DOHH2 (cell line): ENCODE data around the gene SLC10A3.
A peak's percentile ranks its signal among the peaks of the same experiment; 100 is the strongest.

Source experiments
- H3F3A ChIP-seq: fragments of 200-600 bp; sonication (generic), shearing (Covaris generic); 2 replicates; pipeline ENCODE4 v1.6.0; 2016; ENCODE audit warnings: antibody characterized with exemption, mild to moderate bottlenecking; ENCODE audit not compliant: control insufficient read depth, insufficient read depth
- H3K27ac ChIP-seq: fragments of 200-600 bp; sonication (generic); 2 replicates; pipeline ENCODE4 v1.5.1; 2014; ENCODE audit warnings: low read depth, mild to moderate bottlenecking, low read length, moderate library complexity
- H3K27me3 ChIP-seq: fragments of 200-600 bp; sonication (generic); 2 replicates; pipeline ENCODE4 v1.6.1; 2014; ENCODE audit warnings: mild to moderate bottlenecking, low read length, mixed read lengths; ENCODE audit not compliant: control insufficient read depth
- H3K36me3 ChIP-seq: fragments of 200-600 bp; sonication (generic); 2 replicates; pipeline ENCODE4 v1.6.1; 2014; ENCODE audit warnings: mild to moderate bottlenecking, low read length, moderate library complexity, mixed read lengths; ENCODE audit not compliant: control insufficient read depth
- H3K4me1 ChIP-seq: fragments of 200-600 bp; sonication (generic); 2 replicates; pipeline ENCODE4 v1.6.1; 2014; ENCODE audit warnings: mild to moderate bottlenecking, low read length, mixed read lengths; ENCODE audit not compliant: control insufficient read depth
- H3K4me2 ChIP-seq: fragments of 200-600 bp; sonication (generic); 2 replicates; pipeline ENCODE4 v1.6.0; 2014; ENCODE audit warnings: mild to moderate bottlenecking, low read length, moderate library complexity
- H3K4me3 ChIP-seq: fragments of 200-600 bp; sonication (generic); 2 replicates; pipeline ENCODE4 v1.5.1; 2014; ENCODE audit warnings: mild to moderate bottlenecking, low read length, mixed read lengths
- H3K79me2 ChIP-seq: fragments of 200-600 bp; sonication (generic); 2 replicates; pipeline ENCODE4 v1.6.1; 2014; ENCODE audit warnings: mild to moderate bottlenecking, low read length, mixed read lengths; ENCODE audit not compliant: control insufficient read depth
- H3K9me2 ChIP-seq: fragments of 200-600 bp; sonication (generic); replicated peaks from 2 replicates; pipeline ENCODE4 v1.6.1; 2014; ENCODE audit warnings: mild to moderate bottlenecking, low read length, mixed read lengths; ENCODE audit not compliant: control insufficient read depth
- H3K9me3 ChIP-seq: fragments of 200-600 bp; sonication (generic); 2 replicates; pipeline ENCODE4 v1.6.1; 2014; ENCODE audit warnings: antibody characterized with exemption, low read length, mixed read lengths; ENCODE audit not compliant: control insufficient read depth, insufficient read depth
- H4K20me1 ChIP-seq: fragments of 200-600 bp; sonication (generic); 2 replicates; pipeline ENCODE4 v1.6.0; 2014; ENCODE audit warnings: low read depth, mild to moderate bottlenecking, antibody characterized with exemption, low read length, moderate library complexity; ENCODE audit not compliant: control insufficient read depth, insufficient read depth
- EZH2phosphoT487 ChIP-seq: fragments of 200-600 bp; sonication (generic); IDR thresholded peaks from 2 replicates; pipeline ENCODE4 v1.6.1; 2017; ENCODE audit warnings: borderline replicate concordance, mild to moderate bottlenecking, antibody characterized with exemption, low read length, moderate library complexity, mixed read lengths
- TF ChIP-seq, protein P1 (sequence below): fragments of 200-600 bp; sonication (generic); IDR thresholded peaks from one replicate; pipeline ENCODE4 v1.5.1; 2014; ENCODE audit warnings: antibody characterized with exemption, mild to moderate bottlenecking, low read depth, low read length; ENCODE audit not compliant: poor library complexity, severe bottlenecking

Gene SLC10A3

DNA sequence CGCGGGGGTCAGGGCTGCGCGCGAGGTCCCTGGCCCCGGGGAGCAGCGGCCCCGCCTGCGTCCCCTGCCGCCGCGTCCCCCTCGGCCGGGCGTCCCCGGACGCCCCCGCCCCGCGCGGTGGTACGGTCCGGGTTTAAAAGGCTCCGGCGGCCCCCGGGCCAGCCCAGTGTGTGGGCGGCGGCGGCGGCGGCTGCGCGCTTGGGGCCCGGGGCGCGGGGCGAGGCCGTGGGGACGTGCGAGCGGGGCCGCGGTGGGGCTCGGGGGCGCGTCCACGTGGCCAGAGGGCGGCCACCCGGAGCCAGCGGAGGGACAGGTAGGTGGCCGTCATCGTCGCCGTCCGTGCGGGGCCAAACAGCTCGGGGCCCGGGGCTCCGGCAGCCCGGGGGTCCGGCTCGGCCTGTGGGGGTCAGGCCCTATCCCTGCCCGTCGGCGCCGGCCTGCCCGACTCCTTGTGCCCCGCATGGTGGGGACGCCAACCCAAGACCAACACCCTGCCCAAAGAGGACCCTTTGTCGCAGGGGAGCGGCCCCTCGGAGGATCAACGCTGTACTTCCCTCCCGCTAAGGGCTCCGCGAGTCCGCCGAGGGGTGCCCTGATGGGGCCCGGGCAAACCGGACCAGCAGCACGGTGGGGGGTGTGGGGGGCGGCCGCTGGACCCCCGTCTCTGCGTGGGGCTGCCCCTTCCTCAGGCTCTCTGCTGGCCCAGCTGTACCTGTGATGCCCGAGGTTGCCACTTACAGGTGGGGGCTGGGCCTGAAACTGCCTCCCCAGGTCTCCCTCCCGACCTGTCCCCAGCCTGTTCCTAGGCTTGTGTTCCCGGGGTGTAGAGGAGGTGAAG lies 32.1 kb downstream of the SLC10A3 start, which contains the start of gene PLXNA3:
PLXNA3 (plus strand) TSS at position 166 of the 838 bp plus-strand sequence. CDS start 1,903 bp downstream, outside the sequence.
- no peaks in the 10 kb centered on the region for H3K27me3 ChIP-seq
- TF ChIP-seq EZH2phosphoT487, result no peak
- TF ChIP-seq, protein P1, sequence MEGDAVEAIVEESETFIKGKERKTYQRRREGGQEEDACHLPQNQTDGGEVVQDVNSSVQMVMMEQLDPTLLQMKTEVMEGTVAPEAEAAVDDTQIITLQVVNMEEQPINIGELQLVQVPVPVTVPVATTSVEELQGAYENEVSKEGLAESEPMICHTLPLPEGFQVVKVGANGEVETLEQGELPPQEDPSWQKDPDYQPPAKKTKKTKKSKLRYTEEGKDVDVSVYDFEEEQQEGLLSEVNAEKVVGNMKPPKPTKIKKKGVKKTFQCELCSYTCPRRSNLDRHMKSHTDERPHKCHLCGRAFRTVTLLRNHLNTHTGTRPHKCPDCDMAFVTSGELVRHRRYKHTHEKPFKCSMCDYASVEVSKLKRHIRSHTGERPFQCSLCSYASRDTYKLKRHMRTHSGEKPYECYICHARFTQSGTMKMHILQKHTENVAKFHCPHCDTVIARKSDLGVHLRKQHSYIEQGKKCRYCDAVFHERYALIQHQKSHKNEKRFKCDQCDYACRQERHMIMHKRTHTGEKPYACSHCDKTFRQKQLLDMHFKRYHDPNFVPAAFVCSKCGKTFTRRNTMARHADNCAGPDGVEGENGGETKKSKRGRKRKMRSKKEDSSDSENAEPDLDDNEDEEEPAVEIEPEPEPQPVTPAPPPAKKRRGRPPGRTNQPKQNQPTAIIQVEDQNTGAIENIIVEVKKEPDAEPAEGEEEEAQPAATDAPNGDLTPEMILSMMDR, result no peak

DNA sequence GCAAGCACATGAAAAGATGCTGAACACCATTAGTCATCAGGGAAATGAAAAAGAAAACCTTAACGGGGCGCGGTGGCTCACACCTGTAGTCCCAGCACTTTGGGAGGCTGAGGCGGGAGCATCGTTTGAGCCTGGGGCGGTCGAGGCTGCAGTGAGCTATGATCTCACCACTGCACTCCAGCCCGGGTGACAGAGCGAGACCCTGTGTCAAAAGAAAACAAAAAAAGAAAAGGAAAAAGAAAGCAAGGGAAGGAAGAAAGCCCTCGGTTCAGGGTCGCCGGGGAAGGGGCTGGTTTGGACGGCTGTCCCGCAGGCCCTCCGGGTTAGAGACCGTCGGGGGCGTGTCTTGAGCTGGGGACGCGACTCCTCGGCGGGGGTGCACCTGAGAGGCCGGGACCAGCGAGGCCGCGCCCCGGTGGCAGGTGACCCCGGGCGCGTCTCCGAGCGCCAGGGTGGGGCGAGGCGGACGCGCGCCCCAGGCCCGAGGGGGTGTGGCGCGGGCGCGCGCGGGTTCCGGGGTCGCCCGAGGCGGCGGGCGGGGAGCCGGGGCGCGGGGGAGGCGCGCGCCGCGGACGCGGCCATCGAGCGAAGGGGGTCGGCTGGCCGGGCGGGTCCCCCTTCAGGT lies 32.8 kb downstream of the SLC10A3 start:
- Histone ChIP-seq H3K4me3 (peak overlapping the region; percentile 80), H3K9me2 (no peaks in the 10 kb centered on the region), H3K4me1 (peaks cover 11% of the 10 kb centered on the region), H3K79me2 (peaks cover 14% of the 10 kb centered on the region), H3F3A (no peaks in the 10 kb centered on the region), H4K20me1 (no peaks in the 10 kb centered on the region), H3K27me3 (no peaks in the 10 kb centered on the region), H3K27ac (no peak overlapping the region), H3K9me3 (no peaks in the 10 kb centered on the region), H3K36me3 (no peaks in the 10 kb centered on the region), H3K4me2 (peak overlapping the region; percentile 58)
- no peak for TF ChIP-seq EZH2phosphoT487
- TF ChIP-seq, protein P1, result no peak

More for the DNA sequence above, 32.1 kb downstream of the SLC10A3 start, which contains the start of gene PLXNA3:
- Histone ChIP-seq H3K27ac (no peak within 1 kb of the TSS), H3K9me3 (no peaks in the 10 kb centered on the region), H3K36me3 (no peaks in the 10 kb centered on the region), H3K79me2 (peaks cover 14% of the 10 kb centered on the region), H3K4me2 (peak within 1 kb of the TSS; percentile 75), H3K9me2 (no peaks in the 10 kb centered on the region), H3K4me3 (peak within 1 kb of the TSS; percentile 80), H4K20me1 (no peaks in the 10 kb centered on the region), H3F3A (no peaks in the 10 kb centered on the region), H3K4me1 (peaks cover 11% of the 10 kb centered on the region)

DNA sequence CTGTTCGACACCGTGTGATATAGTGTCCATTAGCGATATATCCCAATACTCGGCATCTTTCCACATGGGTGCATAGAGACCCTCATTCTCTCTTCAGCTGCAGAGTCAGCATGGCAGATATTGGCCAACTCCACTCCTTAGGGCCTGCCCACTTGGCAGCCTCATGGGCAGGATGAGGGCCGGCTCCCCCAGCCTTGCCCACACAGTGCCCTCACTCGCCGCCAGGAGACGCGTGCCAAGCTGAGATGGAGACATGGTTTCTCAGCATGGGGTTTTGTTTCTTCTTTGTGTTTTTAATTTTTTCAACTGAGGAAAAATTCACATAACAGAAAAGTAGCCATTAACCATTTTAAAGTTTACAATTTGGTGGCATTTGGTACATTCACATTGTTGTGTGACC lies 37.6 kb downstream of the SLC10A3 start:
- H4K20me1 ChIP-seq, result no peaks in the 10 kb centered on the region
- peaks cover 4% of the 10 kb centered on the region; the same call in 1 of the 2 replicates for H3K4me1 ChIP-seq
- H3K27me3 ChIP-seq, result no peaks in the 10 kb centered on the region
- H3F3A ChIP-seq, result no peaks in the 10 kb centered on the region
- no peak overlapping the region for H3K4me3 ChIP-seq
- no peak overlapping the region for H3K27ac ChIP-seq
- H3K9me3 ChIP-seq, result no peaks in the 10 kb centered on the region
- H3K79me2 ChIP-seq, result no peaks in the 10 kb centered on the region
- peaks cover 2% of the 10 kb centered on the region; the same call in 1 of the 2 replicates for H3K36me3 ChIP-seq
- no peak overlapping the region for H3K4me2 ChIP-seq
- no peaks in the 10 kb centered on the region for H3K9me2 ChIP-seq
- TF ChIP-seq, protein P1, result no peak
- no peak for TF ChIP-seq EZH2phosphoT487
